Femur (tissue), 1 donor: Measurements from ENCODE around the gene DTNA.
"Not testable (repeated sequence)": the region's sequence is repeated elsewhere in the genome, so short reads cannot be mapped to it uniquely, and the experiment has no call there.

Experiments
- DNase-seq: peaks from one replicate; pipeline ENCODE4 v3.0.0-alpha.2; 2017

DTNA gene

DNA sequence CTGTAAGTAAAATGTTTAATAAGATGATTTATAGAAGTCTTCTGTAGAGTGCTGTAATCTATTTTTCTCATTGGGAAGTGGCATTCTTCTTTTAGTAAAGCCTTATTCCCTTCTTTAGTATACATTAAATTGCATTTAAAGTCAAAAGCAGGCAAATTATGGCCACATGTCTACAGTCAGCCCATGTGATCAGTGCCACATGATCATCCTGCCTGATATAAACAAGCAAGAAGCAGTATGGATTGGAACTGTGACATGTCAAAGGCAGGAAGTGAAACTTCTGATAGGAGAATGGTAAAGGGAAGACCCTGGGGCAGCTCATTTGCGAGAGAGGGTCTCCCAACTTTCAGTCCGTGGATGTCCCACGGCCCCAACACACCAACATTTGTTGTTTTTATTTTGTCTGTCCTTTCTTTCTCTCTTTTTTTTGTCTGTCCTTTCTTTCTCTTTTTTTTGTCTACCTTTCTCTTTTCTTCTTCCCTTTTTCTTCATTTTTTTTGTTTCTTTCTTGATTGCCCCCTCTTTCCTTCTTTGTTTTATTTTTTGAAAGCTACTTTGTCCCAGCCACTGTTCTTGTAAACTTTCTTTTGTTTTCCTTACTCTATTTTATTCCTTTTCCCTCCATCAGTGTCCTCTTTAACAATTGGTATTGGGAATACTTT is 154.9 kb downstream of the DTNA start:
- DNase-seq, result no peak

DNA sequence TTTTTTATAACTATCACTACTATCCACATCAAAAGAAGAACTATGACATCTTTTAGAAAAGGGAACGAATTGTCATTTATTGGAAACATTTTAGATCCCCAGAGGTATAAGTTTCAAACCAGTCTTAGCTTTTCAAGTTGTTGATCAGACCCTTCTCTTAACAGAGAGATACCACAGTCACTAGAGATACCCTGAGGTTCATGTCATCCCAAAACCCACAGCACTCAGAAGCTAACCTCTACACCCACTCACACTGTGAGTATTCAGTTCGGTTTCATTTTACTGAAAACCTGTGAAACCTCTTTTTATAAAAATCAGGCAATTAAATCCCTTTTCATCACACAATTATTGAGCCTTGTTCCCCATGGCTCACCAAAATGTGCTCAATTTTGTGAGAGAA is 156.2 kb downstream of the DTNA start:
- no peak for DNase-seq

DNA sequence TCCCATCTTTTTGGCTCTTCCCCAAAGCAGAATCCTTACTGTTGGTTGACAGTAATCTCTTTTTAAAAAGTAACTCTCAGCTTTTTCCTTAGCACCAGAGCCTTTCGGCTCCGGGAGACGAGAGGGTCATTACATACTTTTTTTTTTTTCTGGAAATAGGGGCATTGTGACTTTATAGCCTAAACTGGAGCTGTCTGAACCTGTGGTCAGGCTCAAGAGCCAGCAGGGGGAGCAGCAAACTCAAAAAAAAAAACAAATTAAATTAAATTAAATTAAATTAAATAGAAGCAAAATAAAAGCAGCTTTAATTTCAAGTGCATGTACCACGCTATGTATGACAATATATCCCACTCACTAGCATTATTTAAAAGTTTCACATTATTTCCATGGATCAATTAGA is 156.6 kb downstream of the DTNA start:
- no peak for DNase-seq

DNA sequence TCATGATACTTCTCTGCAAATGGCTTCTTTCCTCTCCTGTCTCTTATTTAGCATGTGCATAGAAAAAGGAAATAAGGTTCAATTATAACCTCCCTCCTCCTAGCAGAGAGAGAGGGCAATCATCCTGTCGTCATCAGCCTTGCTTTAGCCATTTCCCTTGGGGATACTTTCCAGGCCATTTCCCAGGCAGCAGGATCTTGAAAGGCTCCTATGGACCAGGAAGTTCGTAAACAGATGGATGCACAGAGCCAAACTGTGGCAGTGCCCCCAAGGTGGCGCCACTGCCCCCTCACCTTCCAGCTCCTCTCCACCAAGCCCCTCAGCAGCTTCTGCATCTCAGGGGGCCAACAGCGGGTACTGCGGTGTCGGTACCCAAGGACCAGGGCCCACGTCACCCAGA is 157.4 kb downstream of the DTNA start:
- no peak for DNase-seq

DNA sequence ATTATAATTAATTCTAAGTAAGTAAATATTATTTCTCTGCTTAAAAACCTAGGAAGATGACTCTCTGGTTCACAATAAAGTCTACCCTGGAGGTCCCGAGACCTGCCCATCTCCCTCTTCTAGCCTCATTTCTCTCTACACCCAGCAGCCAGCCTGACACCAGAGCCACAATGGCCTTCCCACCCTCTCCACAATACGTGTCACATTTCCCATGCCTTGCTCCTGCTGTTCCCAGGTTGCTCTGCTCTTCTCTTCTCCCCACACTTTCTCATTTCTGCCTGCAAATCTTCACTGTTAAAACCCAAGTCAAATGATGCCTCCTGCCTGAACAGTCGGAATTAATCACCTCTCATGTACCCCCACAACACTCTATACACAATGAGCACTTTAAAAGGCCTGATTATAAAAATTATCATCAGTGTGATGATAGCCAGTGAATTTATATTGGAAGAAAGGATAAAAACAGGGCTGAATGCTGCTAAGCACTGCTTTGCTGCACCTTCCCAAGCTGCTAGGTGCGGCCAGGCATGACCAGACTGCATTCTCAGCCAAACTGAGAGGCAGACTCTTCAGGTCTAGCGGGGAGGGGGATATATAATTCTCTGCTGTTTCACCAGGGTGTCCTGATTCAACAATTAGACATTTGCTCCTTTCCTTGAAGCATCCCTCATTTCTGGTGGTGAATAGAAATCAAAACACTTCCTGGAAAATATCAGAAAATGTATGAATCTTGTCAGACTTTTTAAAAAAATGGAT is 160.6 kb downstream of the DTNA start:
- DNase-seq, result no peak

DNA sequence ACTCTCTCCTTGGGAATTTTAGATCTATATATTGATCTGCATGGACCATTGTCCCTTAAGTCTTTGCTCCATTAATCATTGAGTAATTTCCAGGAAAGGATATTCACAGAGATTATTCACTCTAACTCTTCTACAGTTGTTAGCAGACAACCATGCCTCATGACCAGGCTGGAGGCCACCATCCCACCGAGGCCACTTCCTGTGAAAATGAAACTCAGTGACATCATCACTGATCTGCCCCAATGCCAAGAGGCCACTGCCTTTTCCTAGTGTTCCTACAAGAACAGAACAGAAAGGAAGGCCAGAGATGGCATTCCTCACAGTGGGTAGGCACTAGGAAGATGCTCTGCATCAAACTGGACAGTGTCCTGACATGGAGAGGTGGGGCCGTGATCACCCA is 161.3 kb downstream of the DTNA start:
- DNase-seq, result no peak

DNA sequence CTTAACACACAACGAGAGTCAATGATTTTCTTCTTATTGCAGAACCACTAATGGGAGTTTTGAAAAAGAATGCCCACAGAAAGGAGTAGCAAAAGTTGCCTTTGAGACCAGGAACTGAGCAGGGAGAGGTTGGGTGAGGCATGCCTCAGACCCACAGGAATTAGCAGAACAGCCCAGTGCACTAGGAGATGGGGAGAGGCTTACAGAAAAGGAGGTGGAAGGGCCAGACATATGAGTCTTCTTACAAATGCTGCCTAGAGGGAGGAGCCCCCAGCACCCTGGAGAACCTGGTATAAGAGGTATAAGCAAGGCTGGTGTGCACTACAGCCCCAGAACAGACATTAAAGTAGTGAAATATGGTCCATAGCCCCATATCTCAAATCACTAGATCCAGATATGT is 162.0 kb downstream of the DTNA start:
- DNase-seq, result no peak

DNA sequence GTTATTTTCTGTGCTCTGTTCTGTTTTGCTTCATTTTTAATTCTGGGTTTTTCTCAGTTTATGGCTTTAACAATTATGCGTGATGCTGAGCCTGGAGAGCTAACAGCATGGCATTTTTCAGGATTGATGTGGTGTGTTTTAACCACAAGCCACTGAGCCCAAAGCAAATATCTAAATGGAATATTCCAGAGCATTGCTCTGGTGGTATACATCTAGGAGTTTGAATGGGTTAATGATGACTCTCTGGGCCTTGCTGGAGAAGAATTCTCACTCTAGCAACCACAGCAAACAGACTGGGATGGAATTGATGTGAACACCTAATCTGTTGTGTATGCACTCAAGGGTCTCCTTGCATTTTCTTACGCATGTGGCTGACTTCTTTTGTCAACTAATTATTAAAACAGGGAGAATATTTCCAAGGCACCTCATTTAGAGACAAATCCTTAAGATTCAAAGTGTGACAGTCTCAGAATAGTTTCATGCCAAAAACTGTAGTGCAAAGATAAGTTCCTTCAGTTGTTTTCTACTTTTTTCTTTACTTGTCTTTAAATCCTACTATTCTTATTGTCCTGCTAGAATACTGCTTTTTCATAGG is 164.0 kb downstream of the DTNA start:
- DNase-seq, result no peak

DNA sequence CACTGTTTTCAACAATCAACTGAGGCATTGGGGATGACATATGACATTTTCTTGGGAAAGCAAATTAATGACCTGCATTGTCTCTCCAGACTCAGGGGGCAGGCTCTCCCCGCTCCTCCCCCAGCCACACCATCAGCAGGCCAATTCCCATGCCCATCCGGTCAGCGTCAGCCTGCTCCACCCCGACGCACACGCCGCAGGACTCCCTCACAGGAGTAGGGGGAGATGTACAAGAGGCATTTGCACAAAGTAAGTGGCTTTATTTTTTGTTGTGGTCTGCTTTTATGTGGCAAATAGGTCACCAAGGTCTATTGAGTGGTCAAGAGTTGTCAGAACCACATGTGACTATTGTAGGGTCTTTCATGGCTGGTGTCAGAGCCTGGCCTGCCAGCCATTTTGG is 165.1 kb downstream of the DTNA start:
- DNase-seq, result no peak

DNA sequence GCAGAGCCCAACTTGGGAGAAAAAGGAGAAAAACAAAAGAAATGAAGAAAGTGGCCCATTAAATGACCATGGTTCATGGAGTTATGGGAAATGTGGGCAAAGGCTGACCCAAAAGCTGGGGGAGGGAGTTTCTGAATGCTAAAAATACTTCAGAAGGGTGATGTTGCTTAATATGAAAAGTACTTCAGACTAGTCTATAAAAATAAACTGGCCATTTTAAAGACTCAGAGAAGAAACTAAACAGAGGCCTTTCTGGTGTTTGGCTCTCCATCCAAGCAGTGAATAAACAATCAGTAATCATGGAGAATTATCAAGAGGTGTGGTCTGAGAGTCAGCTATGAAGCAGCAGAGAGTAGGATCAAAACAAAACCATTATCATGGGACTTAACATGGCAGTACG is 170.3 kb downstream of the DTNA start:
- no peak for DNase-seq

DNA sequence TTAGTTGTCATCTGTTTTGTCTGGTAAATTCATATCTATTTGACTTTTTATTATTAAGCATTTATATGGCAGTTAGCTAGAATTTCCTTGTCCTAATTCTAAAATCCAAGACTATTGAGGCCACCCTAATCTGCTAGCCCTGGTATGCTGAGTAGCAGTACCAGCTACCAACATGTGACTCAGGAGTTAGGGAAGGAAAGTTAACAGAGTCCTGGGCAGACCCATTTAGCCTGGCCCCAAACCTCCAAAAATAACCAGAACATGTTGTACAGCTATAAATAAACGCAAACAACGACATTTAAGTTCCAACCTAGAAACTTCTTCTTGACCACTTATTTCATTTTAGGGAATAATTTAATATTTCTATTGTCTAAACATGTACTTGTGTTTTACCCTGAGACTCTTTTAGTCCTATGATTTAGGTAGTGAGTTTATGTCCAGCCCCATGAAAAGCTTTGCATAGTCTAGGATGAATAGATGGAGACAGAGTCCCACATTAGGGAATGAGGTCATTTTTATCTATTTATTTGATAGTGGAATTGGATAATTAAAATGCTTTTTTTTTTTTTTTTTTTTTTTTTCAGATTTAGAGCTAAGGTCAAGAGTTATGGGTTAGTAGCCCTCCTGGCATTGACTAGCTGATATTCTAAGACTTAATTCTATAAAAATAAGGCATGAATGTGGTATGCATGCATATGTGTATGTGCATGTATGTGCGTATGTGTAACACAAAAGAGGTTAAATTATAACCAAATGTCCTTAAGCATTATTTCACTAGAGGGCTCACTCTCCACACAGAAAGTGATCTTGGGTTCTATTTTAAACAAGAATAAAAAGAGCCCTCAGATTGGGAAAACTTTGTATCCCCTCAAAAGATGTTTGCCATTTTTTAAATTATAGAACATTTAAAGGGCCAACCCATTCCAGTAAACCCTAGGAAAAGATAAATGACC is 171.1 kb downstream of the DTNA start:
- DNase-seq, result no peak

DNA sequence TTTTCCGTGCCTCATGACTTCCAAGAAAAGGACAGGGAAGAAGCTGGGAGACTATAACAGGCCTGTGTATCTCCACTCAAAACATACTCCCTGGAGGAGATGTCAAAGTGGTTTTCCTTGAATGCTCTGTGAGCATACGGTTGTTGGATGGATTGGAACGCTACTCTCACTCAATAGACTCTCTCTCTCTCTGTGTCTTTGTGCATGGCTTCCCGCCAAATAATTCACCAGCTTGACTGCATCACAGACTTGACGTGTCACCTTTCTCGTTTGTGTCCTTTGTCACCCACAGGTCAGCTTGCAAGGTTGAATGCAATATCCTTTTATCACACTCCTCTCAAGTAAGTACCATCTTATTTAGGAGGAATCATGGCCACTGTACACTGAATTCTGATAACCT is 174.3 kb downstream of the DTNA start:
- DNase-seq, result no peak

DNA sequence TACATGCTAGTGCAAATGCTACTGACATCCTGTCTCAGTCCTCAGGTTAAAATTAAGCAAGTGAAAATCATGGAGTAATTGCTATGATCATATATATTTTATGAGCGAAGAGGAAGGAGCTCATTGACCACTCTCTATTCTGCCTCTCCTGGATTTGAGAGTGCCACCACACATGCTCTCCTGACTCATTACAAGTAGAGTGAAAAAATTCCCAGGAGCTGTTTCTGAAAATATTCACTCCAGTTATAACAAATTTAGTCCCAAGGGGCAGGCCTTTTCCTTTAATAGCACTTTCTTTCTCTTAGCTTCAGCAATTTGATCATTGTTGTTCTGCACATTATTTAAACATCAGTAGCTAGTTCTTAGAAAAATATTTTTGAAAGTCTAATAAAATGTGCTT is 176.1 kb downstream of the DTNA start:
- no peak for DNase-seq

DNA sequence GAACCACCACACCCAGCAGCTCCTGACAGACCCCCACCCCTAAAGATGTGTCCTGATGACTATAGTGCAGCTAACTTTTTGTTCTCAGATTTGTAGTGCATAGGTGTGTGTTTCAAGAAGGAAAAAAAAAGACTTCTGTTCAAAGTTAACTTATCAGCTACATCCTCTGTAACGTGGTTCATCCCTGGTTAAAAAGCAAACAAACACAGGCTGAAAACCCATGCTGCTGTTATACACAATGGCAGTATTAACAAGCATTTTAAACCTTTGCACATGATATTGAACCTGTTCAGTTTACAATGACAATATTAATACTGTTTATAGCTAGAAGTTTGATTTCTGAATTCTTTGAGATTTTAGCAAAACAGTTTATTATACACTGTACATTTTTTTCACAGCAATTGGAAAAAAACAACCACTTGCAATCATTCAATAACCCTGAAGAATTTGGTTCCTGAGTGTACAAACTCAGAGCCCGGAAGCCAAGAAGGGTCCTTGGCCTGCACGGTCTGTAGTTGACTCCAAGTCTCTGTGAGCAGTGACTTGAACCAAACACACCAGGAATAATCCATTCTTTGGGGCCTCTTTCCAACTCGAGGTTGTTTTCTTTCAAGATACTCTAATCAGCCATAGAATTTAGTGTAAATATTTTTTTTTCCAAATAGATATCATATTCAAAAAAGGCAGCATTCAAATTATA is 177.9 kb downstream of the DTNA start:
- DNase-seq, result no peak

DNA sequence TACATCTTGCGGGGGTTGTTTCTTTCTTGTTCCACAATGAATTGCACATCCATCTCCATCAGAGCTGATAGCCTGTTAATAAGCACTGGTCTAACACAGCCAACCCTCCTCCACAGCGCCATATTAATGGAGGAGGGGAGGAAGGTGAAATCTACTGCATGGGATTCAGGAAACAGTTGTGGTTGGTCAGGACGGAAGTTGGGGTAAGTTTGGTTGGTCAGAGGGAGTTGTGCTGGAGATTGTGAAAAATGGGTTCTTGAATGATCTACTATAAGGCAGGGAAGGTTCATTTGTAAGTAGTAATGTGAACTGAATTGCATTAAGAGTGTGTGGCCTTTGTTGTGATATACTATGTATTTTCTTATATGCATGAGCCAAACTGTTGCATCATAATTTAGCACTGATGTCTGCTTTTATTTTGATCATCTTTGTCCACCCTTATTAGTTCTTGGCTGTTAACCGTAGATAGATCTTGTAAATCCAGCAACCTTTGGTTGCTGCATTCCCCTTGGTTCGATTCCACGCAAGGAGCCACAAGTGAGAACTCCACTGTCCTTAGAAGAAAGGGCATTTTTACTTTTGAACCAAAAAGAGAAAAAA is 180.5 kb downstream of the DTNA start:
- no peak for DNase-seq

DNA sequence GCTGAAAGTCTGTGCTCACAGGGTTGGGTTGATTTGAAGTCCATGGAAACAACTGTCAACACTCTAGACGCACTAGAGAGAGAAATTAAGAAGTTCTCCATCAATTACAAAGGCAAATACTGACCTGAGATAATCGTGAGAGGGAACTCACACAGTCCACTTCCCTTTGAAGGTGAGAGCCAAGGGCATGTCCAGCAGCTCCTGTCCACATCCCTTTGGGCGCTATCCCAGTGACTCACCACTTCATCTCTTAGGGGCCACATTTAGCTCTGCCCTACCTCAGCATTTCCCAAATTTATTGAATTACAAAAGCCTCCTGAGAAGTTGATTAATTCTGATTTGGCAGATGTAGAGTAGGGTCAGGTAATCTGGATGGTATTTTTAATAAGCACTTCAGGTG is 182.3 kb downstream of the DTNA start:
- no peak for DNase-seq

DNA sequence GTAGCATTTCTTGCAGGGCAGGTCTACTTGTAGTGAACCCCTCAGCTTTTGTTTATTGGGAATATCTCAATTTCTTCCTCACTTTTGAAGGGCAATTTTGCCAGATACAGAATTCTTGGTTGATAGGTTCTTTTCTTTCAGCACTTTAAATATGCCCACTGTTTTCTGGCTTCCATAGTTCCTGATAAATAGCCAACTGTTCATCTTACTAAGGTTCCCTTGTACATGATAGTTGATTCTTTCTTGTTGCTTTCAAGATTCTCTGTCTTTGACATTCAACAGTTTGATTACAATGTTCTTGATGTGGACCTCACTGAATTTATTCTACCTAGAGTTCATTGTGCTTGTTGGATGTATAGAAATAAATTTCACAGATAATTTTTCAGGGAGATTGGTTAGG is 183.1 kb downstream of the DTNA start:
- DNase-seq, result no peak

DNA sequence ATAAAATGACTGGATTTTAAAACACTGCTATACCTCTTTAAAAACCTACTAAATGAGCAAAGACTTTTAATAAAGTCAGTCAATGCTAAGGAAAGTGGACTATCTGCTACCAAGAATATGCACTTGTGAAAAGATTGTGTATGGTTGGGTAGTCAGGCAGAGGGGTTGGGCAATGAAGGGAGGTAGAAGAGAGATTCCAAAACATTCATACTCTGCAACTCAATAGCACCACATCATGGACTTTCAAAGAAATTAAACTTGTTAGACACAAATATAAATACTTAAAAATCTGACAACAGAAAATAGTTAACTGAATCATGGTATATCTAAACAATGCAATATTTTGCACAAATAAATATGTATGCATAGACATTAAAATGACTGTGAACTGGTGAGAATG is 191.2 kb downstream of the DTNA start:
- no peak for DNase-seq

DNA sequence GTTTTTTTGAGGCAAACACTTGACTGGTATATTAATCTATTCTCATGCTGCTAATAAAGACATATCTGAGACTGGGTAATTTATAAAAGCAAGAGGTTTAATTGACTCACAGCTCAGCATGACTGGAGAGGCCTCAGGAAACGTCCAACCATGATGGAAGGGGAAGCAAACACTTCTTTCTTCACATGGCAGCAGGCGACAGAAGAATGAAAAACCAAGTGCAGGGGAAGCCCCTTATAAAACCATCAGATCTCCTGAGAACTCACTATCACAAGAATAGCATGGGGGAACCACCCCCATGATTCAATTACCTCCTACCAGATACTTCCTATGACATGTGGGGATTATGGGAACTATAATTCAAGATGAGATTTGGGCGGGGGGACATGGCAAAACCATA is 194.9 kb downstream of the DTNA start:
- DNase-seq, result no peak

DNA sequence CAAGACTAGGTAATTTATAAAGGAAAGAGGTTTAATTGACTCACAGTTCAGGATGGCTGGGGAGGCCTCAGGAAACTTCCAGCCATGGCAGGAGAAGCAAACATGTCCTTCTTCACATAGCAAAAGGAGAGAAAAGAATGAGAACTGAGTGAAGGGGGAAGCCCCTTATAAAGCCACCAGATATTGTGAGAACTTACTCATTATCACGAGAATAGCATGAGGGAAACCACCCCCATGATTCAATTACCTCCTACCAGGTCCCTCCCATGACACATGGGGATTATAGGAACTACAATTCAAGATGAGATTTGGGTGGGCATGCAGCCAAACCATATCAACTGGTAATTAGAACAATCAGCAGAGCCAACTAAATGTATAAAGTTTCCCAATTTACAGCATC is 196.9 kb downstream of the DTNA start:
- DNase-seq, result not testable (repeated sequence)

DNA sequence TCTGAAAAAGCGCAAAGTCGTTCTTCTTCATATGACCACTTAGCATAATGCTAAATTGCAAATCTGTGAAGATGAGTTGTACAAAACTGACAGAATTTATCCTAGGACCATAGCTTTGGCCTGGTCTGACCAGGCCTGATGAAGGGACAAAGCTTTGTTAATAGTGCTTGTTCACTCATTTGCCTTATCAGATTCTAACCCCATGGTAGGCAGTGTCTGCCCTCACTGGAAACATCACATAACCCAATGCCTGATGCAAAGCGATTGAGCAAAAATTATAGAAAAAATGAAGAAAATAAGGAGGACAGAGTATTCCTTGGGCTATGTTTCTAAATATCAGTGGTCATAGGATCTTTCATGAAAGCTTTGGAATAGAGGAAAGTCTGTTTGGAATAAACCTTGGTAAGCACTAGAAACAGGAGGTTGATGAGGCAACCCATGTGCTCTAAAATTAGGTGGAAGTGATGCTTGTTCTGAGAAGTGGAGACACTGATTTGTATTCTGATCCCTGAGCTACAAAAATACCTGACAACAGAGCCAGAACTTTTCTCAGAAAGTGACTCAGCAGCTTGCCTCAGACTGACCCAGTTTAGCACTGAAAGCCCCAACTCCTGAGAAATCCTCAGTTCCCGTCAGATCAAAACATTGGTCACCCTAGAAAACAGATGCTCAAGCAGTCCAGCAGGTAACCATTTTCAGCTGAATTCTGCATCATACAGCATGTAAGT is 199.7 kb downstream of the DTNA start:
- DNase-seq, result no peak

DNA sequence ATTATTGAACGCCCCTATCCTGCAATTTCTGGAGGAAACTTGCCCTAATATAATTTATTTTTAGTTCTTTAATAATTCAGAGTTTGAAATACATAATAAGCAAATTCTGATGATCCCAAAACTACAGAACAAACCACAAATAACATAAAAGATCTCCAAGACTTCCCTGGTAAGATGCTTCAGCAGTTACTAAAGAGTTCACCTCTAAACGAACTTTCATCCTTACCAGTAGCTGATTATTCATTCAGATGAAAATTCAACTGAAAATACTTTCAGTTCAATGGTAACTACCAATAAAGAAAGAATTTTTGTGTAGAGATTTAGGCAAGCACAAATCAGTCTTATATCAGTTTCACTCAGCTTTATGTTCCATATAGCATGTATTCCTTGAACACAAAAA is 201.0 kb downstream of the DTNA start:
- no peak for DNase-seq
